HL-60 (cell line): ENCODE data around the gene MME.

Experiments
- DNase-seq, 2 experiments: peaks; one replicate each; pipeline ENCODE4 v3.0.0-alpha.2; 2010 to 2020; ENCODE audit warnings: low read depth in 1 of 2, low spot score in 1 of 2
- H3K27ac ChIP-seq: fragments of 250-450 bp; sonication (Bioruptor Pico); replicated peaks from 2 replicates; pipeline ENCODE4 v1.5.1; 2020; ENCODE audit warnings: mild to moderate bottlenecking, moderate library complexity
- H3K27me3 ChIP-seq: fragments of 250-450 bp; sonication (Bioruptor Pico); 2 replicates; pipeline ENCODE4 v1.5.1; 2021; ENCODE audit warnings: mild to moderate bottlenecking, moderate library complexity; ENCODE audit not compliant: insufficient read depth, poor library complexity, severe bottlenecking
- H3K4me3 ChIP-seq: replicated peaks from 2 replicates; pipeline ENCODE4 v1.5.1; 2011; ENCODE audit warnings: mild to moderate bottlenecking, control low read depth, low read length; ENCODE audit not compliant: insufficient read depth
- GABPA ChIP-seq: IDR thresholded peaks from 2 replicates; pipeline ENCODE4 v1.6.1; 2012; ENCODE audit warnings: low read depth
- POLR2AphosphoS5 ChIP-seq: IDR thresholded peaks from 2 replicates; pipeline ENCODE4 v1.6.1; 2012; ENCODE audit warnings: low read depth
- SPI1 ChIP-seq: IDR thresholded peaks from 2 replicates; pipeline ENCODE4 v1.6.1; 2012; ENCODE audit warnings: low read depth, mild to moderate bottlenecking, borderline replicate concordance
- TF ChIP-seq, protein P1 (sequence below): IDR thresholded peaks from one replicate; pipeline ENCODE4 v1.5.1; 2011; ENCODE audit warnings: low read length, control low read depth, inconsistent platforms; ENCODE audit not compliant: insufficient read depth
- TF ChIP-seq, protein P2 (sequence below): IDR thresholded peaks from 2 replicates; pipeline ENCODE4 v1.6.1; 2012; ENCODE audit warnings: low read depth; ENCODE audit not compliant: insufficient replicate concordance

Gene MME

DNA sequence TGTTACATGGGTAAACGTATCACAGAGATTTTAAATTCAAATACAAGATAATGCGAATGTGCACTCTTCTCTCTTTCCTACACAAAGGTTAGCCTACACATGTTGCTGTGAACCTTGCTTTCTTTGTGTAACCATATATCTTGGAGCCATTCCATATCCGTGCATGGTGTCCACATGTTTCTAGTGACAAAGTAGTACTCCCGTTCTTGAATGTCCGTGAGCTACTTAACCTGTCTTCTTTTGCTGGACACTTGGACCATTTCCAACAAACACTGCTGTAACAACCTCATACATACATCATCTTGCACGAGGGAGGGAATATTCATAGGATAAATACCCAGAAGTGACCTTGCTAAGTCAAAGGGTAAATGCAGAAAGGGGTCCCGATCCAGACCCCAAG is 138.3 kb downstream of the MME start:
- H3K27me3 ChIP-seq: no peaks in the 10 kb centered on the region
- no peak overlapping the region for H3K27ac ChIP-seq
- TF ChIP-seq, protein P1, sequence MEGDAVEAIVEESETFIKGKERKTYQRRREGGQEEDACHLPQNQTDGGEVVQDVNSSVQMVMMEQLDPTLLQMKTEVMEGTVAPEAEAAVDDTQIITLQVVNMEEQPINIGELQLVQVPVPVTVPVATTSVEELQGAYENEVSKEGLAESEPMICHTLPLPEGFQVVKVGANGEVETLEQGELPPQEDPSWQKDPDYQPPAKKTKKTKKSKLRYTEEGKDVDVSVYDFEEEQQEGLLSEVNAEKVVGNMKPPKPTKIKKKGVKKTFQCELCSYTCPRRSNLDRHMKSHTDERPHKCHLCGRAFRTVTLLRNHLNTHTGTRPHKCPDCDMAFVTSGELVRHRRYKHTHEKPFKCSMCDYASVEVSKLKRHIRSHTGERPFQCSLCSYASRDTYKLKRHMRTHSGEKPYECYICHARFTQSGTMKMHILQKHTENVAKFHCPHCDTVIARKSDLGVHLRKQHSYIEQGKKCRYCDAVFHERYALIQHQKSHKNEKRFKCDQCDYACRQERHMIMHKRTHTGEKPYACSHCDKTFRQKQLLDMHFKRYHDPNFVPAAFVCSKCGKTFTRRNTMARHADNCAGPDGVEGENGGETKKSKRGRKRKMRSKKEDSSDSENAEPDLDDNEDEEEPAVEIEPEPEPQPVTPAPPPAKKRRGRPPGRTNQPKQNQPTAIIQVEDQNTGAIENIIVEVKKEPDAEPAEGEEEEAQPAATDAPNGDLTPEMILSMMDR: no peak
- TF ChIP-seq, protein P2, sequence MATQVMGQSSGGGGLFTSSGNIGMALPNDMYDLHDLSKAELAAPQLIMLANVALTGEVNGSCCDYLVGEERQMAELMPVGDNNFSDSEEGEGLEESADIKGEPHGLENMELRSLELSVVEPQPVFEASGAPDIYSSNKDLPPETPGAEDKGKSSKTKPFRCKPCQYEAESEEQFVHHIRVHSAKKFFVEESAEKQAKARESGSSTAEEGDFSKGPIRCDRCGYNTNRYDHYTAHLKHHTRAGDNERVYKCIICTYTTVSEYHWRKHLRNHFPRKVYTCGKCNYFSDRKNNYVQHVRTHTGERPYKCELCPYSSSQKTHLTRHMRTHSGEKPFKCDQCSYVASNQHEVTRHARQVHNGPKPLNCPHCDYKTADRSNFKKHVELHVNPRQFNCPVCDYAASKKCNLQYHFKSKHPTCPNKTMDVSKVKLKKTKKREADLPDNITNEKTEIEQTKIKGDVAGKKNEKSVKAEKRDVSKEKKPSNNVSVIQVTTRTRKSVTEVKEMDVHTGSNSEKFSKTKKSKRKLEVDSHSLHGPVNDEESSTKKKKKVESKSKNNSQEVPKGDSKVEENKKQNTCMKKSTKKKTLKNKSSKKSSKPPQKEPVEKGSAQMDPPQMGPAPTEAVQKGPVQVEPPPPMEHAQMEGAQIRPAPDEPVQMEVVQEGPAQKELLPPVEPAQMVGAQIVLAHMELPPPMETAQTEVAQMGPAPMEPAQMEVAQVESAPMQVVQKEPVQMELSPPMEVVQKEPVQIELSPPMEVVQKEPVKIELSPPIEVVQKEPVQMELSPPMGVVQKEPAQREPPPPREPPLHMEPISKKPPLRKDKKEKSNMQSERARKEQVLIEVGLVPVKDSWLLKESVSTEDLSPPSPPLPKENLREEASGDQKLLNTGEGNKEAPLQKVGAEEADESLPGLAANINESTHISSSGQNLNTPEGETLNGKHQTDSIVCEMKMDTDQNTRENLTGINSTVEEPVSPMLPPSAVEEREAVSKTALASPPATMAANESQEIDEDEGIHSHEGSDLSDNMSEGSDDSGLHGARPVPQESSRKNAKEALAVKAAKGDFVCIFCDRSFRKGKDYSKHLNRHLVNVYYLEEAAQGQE: no peak
- TF ChIP-seq POLR2AphosphoS5 (no peak), SPI1 (no peak), GABPA (no peak)
- no peak overlapping the region for H3K4me3 ChIP-seq
- no peak for DNase-seq

DNA sequence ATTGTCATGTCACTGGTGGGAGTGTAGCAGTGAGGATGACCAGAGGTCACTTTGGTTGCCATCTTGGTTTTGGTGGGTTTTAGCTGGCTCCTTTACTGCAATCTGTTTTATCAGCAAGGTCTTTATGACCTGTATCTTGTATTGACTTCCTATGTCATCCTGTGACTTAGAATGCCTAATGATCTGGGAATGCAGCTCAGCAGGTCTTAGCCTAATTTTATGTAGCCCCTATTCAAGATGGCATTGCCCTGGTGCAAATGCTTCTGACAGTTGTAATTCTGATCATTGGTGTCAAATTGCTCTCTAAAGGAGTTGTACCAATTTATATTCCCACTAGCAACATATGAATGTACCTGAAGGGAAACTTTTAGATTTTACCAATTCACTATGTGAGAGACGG is 139.0 kb downstream of the MME start:
- TF ChIP-seq, protein P2: no peak
- TF ChIP-seq POLR2AphosphoS5: no peak
- no peak for TF ChIP-seq GABPA
- TF ChIP-seq SPI1: no peak
- TF ChIP-seq, protein P1: no peak
- H3K27me3 ChIP-seq: no peaks in the 10 kb centered on the region
- H3K27ac ChIP-seq: no peak overlapping the region
- H3K4me3 ChIP-seq: no peak overlapping the region
- DNase-seq: no peak

DNA sequence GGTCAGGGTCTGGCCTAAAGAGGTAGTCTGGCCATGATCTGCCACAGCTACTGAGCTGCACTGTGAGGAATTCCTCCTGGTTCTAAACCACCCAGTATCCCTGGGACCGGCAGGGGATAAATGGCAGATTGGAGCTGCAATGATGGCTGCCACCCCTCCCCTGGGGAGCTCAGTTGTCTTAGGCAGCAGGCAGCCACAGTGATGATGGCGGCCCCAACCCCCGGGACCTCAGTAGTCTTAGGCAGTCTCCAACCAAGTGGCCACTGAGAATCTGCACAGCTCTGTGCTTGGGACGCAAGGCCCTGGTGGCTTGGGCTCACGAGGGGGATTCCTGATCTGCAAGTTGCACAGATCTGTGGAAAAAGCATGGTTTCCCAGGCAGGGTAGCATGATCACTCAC is 145.3 kb downstream of the MME start:
- no peak for DNase-seq
- no peak overlapping the region for H3K4me3 ChIP-seq
- TF ChIP-seq, protein P2: no peak
- no peak for TF ChIP-seq POLR2AphosphoS5
- TF ChIP-seq SPI1: no peak
- TF ChIP-seq GABPA: no peak
- TF ChIP-seq, protein P1: no peak
- no peak overlapping the region for H3K27ac ChIP-seq
- H3K27me3 ChIP-seq: no peaks in the 10 kb centered on the region
